H9 (cell line): ENCODE data around the gene CD300H. TPM values are rescaled to one million over a fixed set of nuclear protein-coding genes. Genes with fewer than 3 reads are reported as not detected.

Experiments
- DNase-seq: peaks from one replicate; pipeline ENCODE4 v3.0.0-alpha.2; 2017
- H2AFZ ChIP-seq: one replicate; pipeline ENCODE4 v1.6.1; 2013; ENCODE audit warnings: mild to moderate bottlenecking, low read length, control low read depth, moderate library complexity
- H2AK5ac ChIP-seq: 2 replicates; pipeline ENCODE4 v1.6.1; 2013; ENCODE audit warnings: low read length, control low read depth, mixed read lengths; ENCODE audit not compliant: insufficient read length
- H2BK120ac ChIP-seq: one replicate; pipeline ENCODE4 v1.6.1; 2013; ENCODE audit warnings: low read depth, mild to moderate bottlenecking, low read length, control low read depth, inconsistent platforms; ENCODE audit not compliant: poor library complexity, severe bottlenecking
- H2BK12ac ChIP-seq: 2 replicates; pipeline ENCODE4 v1.6.1; 2013; ENCODE audit warnings: low read length, control low read depth, mixed read lengths, low read depth; ENCODE audit not compliant: insufficient read length
- H2BK15ac ChIP-seq: 2 replicates; pipeline ENCODE4 v1.6.1; 2013; ENCODE audit warnings: low read depth, low read length, control low read depth
- H2BK20ac ChIP-seq: one replicate; pipeline ENCODE4 v1.6.1; 2013; ENCODE audit warnings: low read depth, mild to moderate bottlenecking, low read length, control low read depth, inconsistent platforms; ENCODE audit not compliant: poor library complexity, severe bottlenecking
- H2BK5ac ChIP-seq: 2 replicates; pipeline ENCODE4 v1.6.1; 2013; ENCODE audit warnings: low read length, control low read depth, mixed read lengths; ENCODE audit not compliant: insufficient read length
- H3K14ac ChIP-seq: 2 replicates; pipeline ENCODE4 v1.6.1; 2013; ENCODE audit warnings: low read length, control low read depth; ENCODE audit not compliant: insufficient read depth
- H3K18ac ChIP-seq: 2 replicates; pipeline ENCODE4 v1.6.1; 2013; ENCODE audit warnings: low read depth, mild to moderate bottlenecking, mixed read lengths, low read length, control low read depth; ENCODE audit not compliant: insufficient read length
- H3K23ac ChIP-seq: 2 replicates; pipeline ENCODE4 v1.6.1; 2013; ENCODE audit warnings: low read length, control low read depth, mixed read lengths, low read depth; ENCODE audit not compliant: insufficient read length
- H3K23me2 ChIP-seq: 2 replicates; pipeline ENCODE4 v1.6.1; 2013; ENCODE audit warnings: low read depth, mild to moderate bottlenecking, mixed read lengths, low read length, control low read depth; ENCODE audit not compliant: insufficient read length, poor library complexity, severe bottlenecking
- H3K27ac ChIP-seq: 2 replicates; pipeline ENCODE4 v1.5.1; 2013; ENCODE audit warnings: low read length, control low read depth, mixed read lengths, low read depth; ENCODE audit not compliant: insufficient read length
- H3K27me3 ChIP-seq: 2 replicates; pipeline ENCODE4 v1.6.1; 2013; ENCODE audit warnings: low read length, control low read depth, inconsistent platforms; ENCODE audit not compliant: insufficient read depth
- H3K4ac ChIP-seq: 2 replicates; pipeline ENCODE4 v1.6.1; 2013; ENCODE audit warnings: low read depth, mild to moderate bottlenecking, control low read depth, inconsistent platforms, low read length, moderate library complexity
- H3K4me1 ChIP-seq: 2 replicates; pipeline ENCODE4 v1.6.1; 2013; ENCODE audit warnings: low read length, control low read depth, inconsistent platforms; ENCODE audit not compliant: insufficient read depth
- H3K4me2 ChIP-seq: 2 replicates; pipeline ENCODE4 v1.6.1; 2013; ENCODE audit warnings: low read length, control low read depth, mixed read lengths; ENCODE audit not compliant: insufficient read length, insufficient read depth
- H3K56ac ChIP-seq: 2 replicates; pipeline ENCODE4 v1.6.1; 2013; ENCODE audit warnings: low read depth, mild to moderate bottlenecking, mixed read lengths, low read length, control low read depth; ENCODE audit not compliant: insufficient read length
- H3K79me1 ChIP-seq: 2 replicates; pipeline ENCODE4 v1.6.1; 2013; ENCODE audit warnings: low read depth, mild to moderate bottlenecking, moderate library complexity, low read length, control low read depth, inconsistent platforms; ENCODE audit not compliant: insufficient read depth, poor library complexity, severe bottlenecking
- H3K79me2 ChIP-seq: 2 replicates; pipeline ENCODE4 v1.6.1; 2013; ENCODE audit warnings: low read length, control low read depth, inconsistent platforms; ENCODE audit not compliant: insufficient read depth
- H3K9ac ChIP-seq: 2 replicates; pipeline ENCODE4 v1.6.1; 2013; ENCODE audit warnings: low read length, control low read depth, mixed read lengths; ENCODE audit not compliant: insufficient read length; ENCODE audit errors: extremely low read depth
- H3K9me3 ChIP-seq: one replicate; pipeline ENCODE4 v1.6.1; 2013; ENCODE audit warnings: low read depth, low read length, inconsistent platforms; ENCODE audit not compliant: control insufficient read depth
- H3T11ph ChIP-seq: one replicate; pipeline ENCODE4 v1.6.1; 2013; ENCODE audit warnings: mild to moderate bottlenecking, low read length, control low read depth, inconsistent platforms
- H4K20me1 ChIP-seq: one replicate; pipeline ENCODE4 v1.6.1; 2013; ENCODE audit not compliant: control insufficient read depth, insufficient read length, insufficient read depth
- H4K5ac ChIP-seq: 2 replicates; pipeline ENCODE4 v1.6.1; 2013; ENCODE audit warnings: low read depth, mild to moderate bottlenecking, mixed read lengths, low read length, control low read depth; ENCODE audit not compliant: insufficient read length
- H4K8ac ChIP-seq: replicated peaks from 2 replicates; pipeline ENCODE4 v1.6.1; 2013; ENCODE audit warnings: low read length, control low read depth, mixed read lengths, low read depth; ENCODE audit not compliant: insufficient read length
- H4K91ac ChIP-seq: 2 replicates; pipeline ENCODE4 v1.6.1; 2013; ENCODE audit warnings: low read depth, mild to moderate bottlenecking, moderate library complexity, mixed read lengths, low read length, control low read depth; ENCODE audit not compliant: insufficient read length
- H3K27ac Mint-ChIP-seq, 3 experiments: 2 replicates in 2 of 3; 3 replicates in 1 of 3; pipeline ENCODE4 v1.8.0; 2020 to 2021; ENCODE audit warnings: mixed read lengths in 3 of 3, mild to moderate bottlenecking in 1 of 3, moderate library complexity in 1 of 3
- H3K27me3 Mint-ChIP-seq: 2 replicates; pipeline ENCODE4 v1.8.0; 2021; ENCODE audit warnings: low read depth, mild to moderate bottlenecking, moderate library complexity, mixed read lengths
- H3K36me3 Mint-ChIP-seq, 3 experiments: 2 replicates in 2 of 3; 3 replicates in 1 of 3; pipeline ENCODE4 v1.8.0; 2020 to 2021; ENCODE audit warnings: low read depth in 3 of 3, mixed read lengths in 3 of 3; ENCODE audit not compliant: insufficient read depth in 1 of 3
- H3K4me1 Mint-ChIP-seq, 2 experiments: 2 replicates each; pipeline ENCODE4 v1.8.0; 2020; ENCODE audit warnings: mixed read lengths in 2 of 2
- H3K4me3 Mint-ChIP-seq, 2 experiments: 2 replicates in 1 of 2; 3 replicates in 1 of 2; pipeline ENCODE4 v1.8.0; 2020 to 2021; ENCODE audit warnings: mild to moderate bottlenecking in 2 of 2, mixed read lengths in 2 of 2, moderate library complexity in 1 of 2
- H3K9me3 Mint-ChIP-seq, 2 experiments: 2 replicates in 1 of 2; 3 replicates in 1 of 2; pipeline ENCODE4 v1.8.0; 2020; ENCODE audit warnings: mild to moderate bottlenecking in 2 of 2, mixed read lengths in 2 of 2, moderate library complexity in 1 of 2
- WGBS: extraction: QIAGEN DNeasy Blood & Tissue Kit; methylation state at CpG from one replicate; pipeline ENCODE4 v1.1.7; 2013; ENCODE audit warnings: missing lambda C conversion rate, low lambda C conversion rate, mixed read lengths; ENCODE audit not compliant: insufficient read length; ENCODE audit errors: extremely low coverage; 5-methylcytosine and 5-hydroxymethylcytosine counted together
- total RNA-seq: library from RNA; stranded (reverse); gene quantifications from 2 replicates; pipeline ENCODE4 v1.2.1, GENCODE V29; 2021
- TF ChIP-seq, protein P1 (sequence below): fragments of 200-600 bp; sonication (generic); conservative IDR thresholded peaks from 3 replicates; pipeline ENCODE4 v1.8.0; 2021; ENCODE audit warnings: antibody characterized with exemption, mild to moderate bottlenecking

The CD300H gene
- total RNA-seq, 1 experiment from 2014 or later: not detected

- Histone ChIP-seq H3K9me3 (no peaks in the 10 kb centered on the region), H4K8ac (no peak overlapping the region), H4K20me1 (no peaks in the 10 kb centered on the region), H3K56ac (no peak overlapping the region), H3K4me2 (no peak overlapping the region), H3K27me3 (no peaks in the 10 kb centered on the region), H3K27ac (no peak overlapping the region), H3K14ac (no peak overlapping the region), H2AK5ac (no peak overlapping the region), H3K79me2 (no peaks in the 10 kb centered on the region), H3K23me2 (no peaks in the 10 kb centered on the region), H2BK20ac (no peak overlapping the region), H3K9ac (no peak overlapping the region), H3K4me1 (no peaks in the 10 kb centered on the region), H3K79me1 (no peaks in the 10 kb centered on the region), H4K5ac (no peak overlapping the region), H2BK120ac (no peak overlapping the region), H3T11ph (no peak overlapping the region), H4K91ac (no peak overlapping the region), H3K4ac (no peak overlapping the region), H3K18ac (no peak overlapping the region), H2BK15ac (no peak overlapping the region), H2BK12ac (no peak overlapping the region), H3K23ac (no peak overlapping the region), H2BK5ac (no peak overlapping the region), H2AFZ (no peak overlapping the region)
- Mint-ChIP-seq H3K27ac (no peak overlapping the region; a peak in 1 of 7 replicates), H3K36me3 (no peaks in the 10 kb centered on the region), H3K4me3 (no peak overlapping the region), H3K9me3 (0 out of 5 replicates have a peak, but pooled peaks cover 0 to 1% of the 10 kb centered on the region in 2 experiments), H3K27me3 (peaks cover 38% of the 10 kb centered on the region), H3K4me1 (peaks cover 10 to 11% of the 10 kb centered on the region in 2 experiments)
- no peak for DNase-seq
- no CpG with 5 or more reads among the region's 6 CpGs for WGBS
- TF ChIP-seq, protein P1, sequence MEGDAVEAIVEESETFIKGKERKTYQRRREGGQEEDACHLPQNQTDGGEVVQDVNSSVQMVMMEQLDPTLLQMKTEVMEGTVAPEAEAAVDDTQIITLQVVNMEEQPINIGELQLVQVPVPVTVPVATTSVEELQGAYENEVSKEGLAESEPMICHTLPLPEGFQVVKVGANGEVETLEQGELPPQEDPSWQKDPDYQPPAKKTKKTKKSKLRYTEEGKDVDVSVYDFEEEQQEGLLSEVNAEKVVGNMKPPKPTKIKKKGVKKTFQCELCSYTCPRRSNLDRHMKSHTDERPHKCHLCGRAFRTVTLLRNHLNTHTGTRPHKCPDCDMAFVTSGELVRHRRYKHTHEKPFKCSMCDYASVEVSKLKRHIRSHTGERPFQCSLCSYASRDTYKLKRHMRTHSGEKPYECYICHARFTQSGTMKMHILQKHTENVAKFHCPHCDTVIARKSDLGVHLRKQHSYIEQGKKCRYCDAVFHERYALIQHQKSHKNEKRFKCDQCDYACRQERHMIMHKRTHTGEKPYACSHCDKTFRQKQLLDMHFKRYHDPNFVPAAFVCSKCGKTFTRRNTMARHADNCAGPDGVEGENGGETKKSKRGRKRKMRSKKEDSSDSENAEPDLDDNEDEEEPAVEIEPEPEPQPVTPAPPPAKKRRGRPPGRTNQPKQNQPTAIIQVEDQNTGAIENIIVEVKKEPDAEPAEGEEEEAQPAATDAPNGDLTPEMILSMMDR: no peak
Observed at GRCh38 chr17:74603037-74603635, 35.8 kb upstream of the CD300H start.
